ENCODE measurements around the gene RAMAC. TPM values are rescaled to one million over a fixed set of nuclear protein-coding genes. Genes with fewer than 3 reads are reported as not detected.

RAMAC gene
- total and polyA plus RNA-seq, 2 of the 8 experiments (the other 6 are each of a cell fraction or from before 2014, with no cell fraction given), result 20.7 to 32.9 TPM

- TF ChIP-seq ASH2L (IDR thresholded peaks at IDR 0.05; ENCODE audit: low read length), result peak; percentile 50
- TF ChIP-seq SIX5 (IDR thresholded peaks at IDR 0.05; ENCODE audit: low read depth, low read length), result no peak
- TF ChIP-seq SP2 (IDR thresholded peaks at IDR 0.05; ENCODE audit: low read length), result no peak
- no peak for TF ChIP-seq BACH1 (IDR thresholded peaks at IDR 0.05; ENCODE audit: low read length)
- no peak for TF ChIP-seq BCL11A (IDR thresholded peaks at IDR 0.05; ENCODE audit: low read depth in 2 of 2, low read length in 2 of 2)
- TF ChIP-seq SP4 (IDR thresholded peaks at IDR 0.05; ENCODE audit: low read length), result no peak
- TF ChIP-seq TAF1 (IDR thresholded peaks at IDR 0.05; ENCODE audit: low read depth, low read length), result no peak; the same call in 1 of the 2 replicates
- no peak for TF ChIP-seq JUN (IDR thresholded peaks at IDR 0.05; ENCODE audit: low read depth, low read length)
- no peak for TF ChIP-seq RXRA (IDR thresholded peaks at IDR 0.05; ENCODE audit: insufficient read depth, low read depth, low read length)
- TF ChIP-seq KDM1A (IDR thresholded peaks at IDR 0.05; ENCODE audit: borderline replicate concordance, low read length), result no peak; the same call in 1 of the 2 replicates
- no peak for TF ChIP-seq ZNF274 (IDR thresholded peaks at IDR 0.05; ENCODE audit: borderline replicate concordance, extremely low read depth, low read length)
- no peak for TF ChIP-seq CHD1 (IDR thresholded peaks at IDR 0.05; ENCODE audit: low read depth, low read length)
- no peak for TF ChIP-seq SP1 (IDR thresholded peaks at IDR 0.05; ENCODE audit: low read depth, low read length)
- TF ChIP-seq GABPA (IDR thresholded peaks at IDR 0.05; ENCODE audit: borderline replicate concordance, insufficient read depth, low read length), result no peak
- TF ChIP-seq NANOG (IDR thresholded peaks at IDR 0.05; ENCODE audit: insufficient read depth, low read depth, low read length, poor library complexity, severe bottlenecking), result no peak
- 0 out of 2 replicates have a peak, but pooled peaks have one; percentile 41 for TF ChIP-seq SUZ12 (IDR thresholded peaks at IDR 0.05; ENCODE audit: low read length)
- TF ChIP-seq YY1 (IDR thresholded peaks at IDR 0.05; ENCODE audit: low read depth, low read length), result no peak
- TF ChIP-seq SAP30 (IDR thresholded peaks at IDR 0.05; ENCODE audit: insufficient read depth, insufficient replicate concordance, low read length), result no peak
- no peak for TF ChIP-seq SIN3A (conservative IDR thresholded peaks at IDR 0.05 in 1 of 2, IDR thresholded peaks at IDR 0.05 in 1 of 2; ENCODE audit: low read depth in 1 of 2, low read length in 2 of 2)
- no peak for TF ChIP-seq SRF (IDR thresholded peaks at IDR 0.05; ENCODE audit: low read depth, low read length)
- TF ChIP-seq MAFK (IDR thresholded peaks at IDR 0.05; ENCODE audit: low read depth, low read length), result no peak
- no peak for TF ChIP-seq CBX5 (IDR thresholded peaks at IDR 0.05; ENCODE audit: low read depth, low read length)
- no peak for TF ChIP-seq ATF2 (IDR thresholded peaks at IDR 0.05; ENCODE audit: low read length)
Measured at GRCh38 chr15:82952158-82953081, 33.6 kb upstream of the RAMAC start, which contains the start of gene HOMER2 (continued).
